HFFc6 (cell line): ENCODE data around the gene ALCAM. TPM values are rescaled to one million over a fixed set of nuclear protein-coding genes. Genes with fewer than 3 reads are reported as not detected.

ENCODE experiments used
- DNase-seq: peaks from one replicate; pipeline ENCODE4 v3.0.0-alpha.2; 2018
- H3K27ac Mint-ChIP-seq: 2 replicates; pipeline ENCODE4 v1.8.0; 2020; ENCODE audit warnings: mild to moderate bottlenecking, mixed read lengths
- H3K27me3 Mint-ChIP-seq: 2 replicates; pipeline ENCODE4 v1.8.0; 2021; ENCODE audit warnings: mild to moderate bottlenecking, moderate library complexity, mixed read lengths; ENCODE audit not compliant: insufficient read depth
- H3K36me3 Mint-ChIP-seq: 2 replicates; pipeline ENCODE4 v1.8.0; 2021; ENCODE audit warnings: low read depth, mixed read lengths
- H3K4me1 Mint-ChIP-seq: 2 replicates; pipeline ENCODE4 v1.8.0; 2020; ENCODE audit warnings: low read depth, mixed read lengths
- H3K4me3 Mint-ChIP-seq: 2 replicates; pipeline ENCODE4 v1.8.0; 2020; ENCODE audit warnings: mild to moderate bottlenecking, moderate library complexity, mixed read lengths
- H3K9me3 Mint-ChIP-seq: 2 replicates; pipeline ENCODE4 v1.8.0; 2020; ENCODE audit warnings: mild to moderate bottlenecking, mixed read lengths
- total RNA-seq, 6 experiments: library from RNA; stranded (reverse); fragmentation: NEBNext Ultra II Directional; extraction: Animal tissue kit (Norgen Biotek cat#: 25700); gene quantifications; 2 replicates in 1 of 6; 3 replicates in 5 of 6; pipeline ENCODE4 v1.2.3, GENCODE V29; 2021
- TF ChIP-seq, protein P1 (sequence below): fragments of 200-600 bp; sonication (generic); IDR thresholded peaks from 2 replicates; pipeline ENCODE4 v1.5.0; 2021; ENCODE audit warnings: antibody characterized with exemption, mild to moderate bottlenecking

Gene ALCAM
- total RNA-seq, 6 experiments from 2014 or later = 307 to 420 (median 361) TPM

DNA sequence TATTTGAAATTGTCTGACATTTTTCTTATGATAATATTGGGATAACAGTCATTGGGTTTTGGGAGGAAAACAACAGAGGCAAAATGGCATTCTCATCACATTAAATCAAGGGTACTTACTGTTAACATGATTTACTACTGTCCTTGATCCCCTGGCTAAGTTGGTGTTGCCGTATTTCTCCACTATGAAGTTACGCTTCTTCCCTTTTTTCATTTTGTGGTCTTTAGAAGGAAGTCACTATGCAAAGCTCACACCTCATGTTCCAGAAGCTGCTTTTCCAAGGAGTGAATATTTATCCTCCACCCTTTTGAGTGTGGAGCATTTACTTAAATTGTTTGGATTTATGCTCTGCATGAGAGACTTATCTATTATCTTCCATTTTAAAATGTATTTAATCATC is 63.7 kb downstream of the ALCAM start:
- Mint-ChIP-seq H3K36me3 (peaks cover 12% of the 10 kb centered on the region; the same call in 1 of the 2 replicates), H3K9me3 (no peaks in the 10 kb centered on the region), H3K4me1 (peaks cover 49% of the 10 kb centered on the region), H3K27me3 (no peaks in the 10 kb centered on the region), H3K27ac (no peak overlapping the region), H3K4me3 (no peak overlapping the region)
- DNase-seq = no peak
- TF ChIP-seq, protein P1, sequence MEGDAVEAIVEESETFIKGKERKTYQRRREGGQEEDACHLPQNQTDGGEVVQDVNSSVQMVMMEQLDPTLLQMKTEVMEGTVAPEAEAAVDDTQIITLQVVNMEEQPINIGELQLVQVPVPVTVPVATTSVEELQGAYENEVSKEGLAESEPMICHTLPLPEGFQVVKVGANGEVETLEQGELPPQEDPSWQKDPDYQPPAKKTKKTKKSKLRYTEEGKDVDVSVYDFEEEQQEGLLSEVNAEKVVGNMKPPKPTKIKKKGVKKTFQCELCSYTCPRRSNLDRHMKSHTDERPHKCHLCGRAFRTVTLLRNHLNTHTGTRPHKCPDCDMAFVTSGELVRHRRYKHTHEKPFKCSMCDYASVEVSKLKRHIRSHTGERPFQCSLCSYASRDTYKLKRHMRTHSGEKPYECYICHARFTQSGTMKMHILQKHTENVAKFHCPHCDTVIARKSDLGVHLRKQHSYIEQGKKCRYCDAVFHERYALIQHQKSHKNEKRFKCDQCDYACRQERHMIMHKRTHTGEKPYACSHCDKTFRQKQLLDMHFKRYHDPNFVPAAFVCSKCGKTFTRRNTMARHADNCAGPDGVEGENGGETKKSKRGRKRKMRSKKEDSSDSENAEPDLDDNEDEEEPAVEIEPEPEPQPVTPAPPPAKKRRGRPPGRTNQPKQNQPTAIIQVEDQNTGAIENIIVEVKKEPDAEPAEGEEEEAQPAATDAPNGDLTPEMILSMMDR = no peak

DNA sequence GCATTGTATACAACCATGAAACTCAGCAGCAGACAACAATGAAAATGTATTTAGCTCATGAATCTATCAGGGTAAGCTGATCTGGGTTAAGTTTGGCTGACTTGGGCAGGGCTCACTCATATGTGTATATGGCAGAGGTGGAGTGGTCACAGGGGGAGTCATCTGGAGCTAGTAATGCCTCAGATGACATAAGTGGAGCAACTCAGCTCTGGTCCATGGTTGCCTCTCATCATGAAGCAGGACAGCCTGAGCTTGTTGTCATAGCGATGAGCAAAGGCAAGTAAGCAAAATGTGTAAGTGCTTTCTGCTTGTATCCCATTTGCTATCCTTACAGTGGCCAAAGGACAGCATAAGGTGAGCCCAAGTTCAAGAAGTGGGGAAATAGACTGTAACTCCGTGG is 64.5 kb downstream of the ALCAM start:
- Mint-ChIP-seq H3K9me3 (no peaks in the 10 kb centered on the region), H3K36me3 (peaks cover 17% of the 10 kb centered on the region; the same call in 1 of the 2 replicates), H3K4me3 (no peak overlapping the region), H3K27ac (peak overlapping the region; percentile 19; the same call in 1 of the 2 replicates), H3K4me1 (peaks cover 49% of the 10 kb centered on the region), H3K27me3 (no peaks in the 10 kb centered on the region)
- no peak for DNase-seq
- TF ChIP-seq, protein P1 = no peak

DNA sequence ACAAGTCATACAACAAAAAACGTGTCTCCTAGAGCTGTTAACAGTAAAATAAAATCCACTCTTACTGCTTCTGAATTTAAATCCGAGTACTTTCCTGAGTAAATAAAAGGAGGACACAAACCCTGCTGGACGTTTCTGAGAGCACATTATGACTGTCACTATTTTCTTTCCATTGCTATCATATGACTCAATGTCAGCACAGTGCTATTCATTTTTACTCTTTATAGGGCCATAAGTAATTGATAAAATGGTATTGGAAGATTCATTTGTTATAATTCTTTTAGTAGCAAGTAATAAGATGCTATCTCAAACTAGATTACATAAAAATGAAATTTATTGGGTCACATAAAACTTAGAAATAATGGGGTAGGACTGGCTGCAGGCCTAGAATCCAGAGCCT is 68.6 kb downstream of the ALCAM start:
- Mint-ChIP-seq H3K4me1 (peaks cover 59% of the 10 kb centered on the region), H3K4me3 (no peak overlapping the region), H3K36me3 (peaks cover 36% of the 10 kb centered on the region), H3K27ac (no peak overlapping the region), H3K9me3 (no peaks in the 10 kb centered on the region), H3K27me3 (peaks cover 2% of the 10 kb centered on the region)
- DNase-seq = no peak
- TF ChIP-seq, protein P1 = no peak

DNA sequence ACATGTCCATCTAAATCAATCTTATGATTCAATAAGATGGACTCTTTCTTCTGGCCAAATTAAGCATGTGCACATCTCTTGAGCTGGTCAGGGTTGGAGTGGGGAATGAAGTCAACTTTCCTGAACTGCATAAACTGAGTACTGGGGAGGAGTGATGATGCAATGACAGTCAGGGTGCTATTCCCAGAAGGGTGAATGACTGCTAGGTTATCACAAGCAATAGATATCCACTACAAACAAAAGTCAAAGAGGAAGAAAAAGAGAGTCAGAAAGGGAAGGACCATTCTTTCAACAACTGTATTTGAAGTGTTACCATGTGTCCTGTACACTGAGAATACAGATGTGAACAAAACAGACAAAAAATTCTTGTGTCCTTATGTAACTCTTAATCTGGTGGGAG is 70.0 kb downstream of the ALCAM start:
- TF ChIP-seq, protein P1 = no peak
- peaks cover 2% of the 10 kb centered on the region for H3K27me3 Mint-ChIP-seq
- H3K9me3 Mint-ChIP-seq = no peaks in the 10 kb centered on the region
- peak overlapping the region; percentile 13 for H3K27ac Mint-ChIP-seq
- peaks cover 37% of the 10 kb centered on the region for H3K36me3 Mint-ChIP-seq
- no peak overlapping the region; the same call in 1 of the 2 replicates for H3K4me3 Mint-ChIP-seq
- H3K4me1 Mint-ChIP-seq = peaks cover 65% of the 10 kb centered on the region
- no peak for DNase-seq

DNA sequence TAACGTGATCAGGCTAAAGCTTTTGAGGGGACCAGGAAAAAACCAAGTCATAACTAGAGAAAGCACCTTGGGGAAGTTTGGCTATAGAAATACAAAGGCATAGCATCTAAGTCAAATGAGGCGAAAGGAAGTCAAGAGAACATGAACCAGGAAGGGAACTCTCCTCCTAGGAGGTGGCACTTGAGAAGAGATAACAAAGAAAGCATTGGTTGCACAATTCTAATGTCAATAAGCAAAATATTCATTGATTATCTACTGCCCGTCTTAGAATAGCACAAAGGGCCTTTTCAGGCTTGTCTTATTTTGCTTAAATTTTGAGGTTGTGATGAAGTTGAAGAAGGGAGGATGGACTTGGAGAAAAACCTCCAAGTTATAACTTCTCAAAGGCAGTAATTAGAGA is 73.4 kb downstream of the ALCAM start:
- Mint-ChIP-seq H3K9me3 (no peaks in the 10 kb centered on the region), H3K4me3 (no peak overlapping the region; the same call in 1 of the 2 replicates), H3K4me1 (peaks cover 73% of the 10 kb centered on the region), H3K27me3 (peaks cover 3% of the 10 kb centered on the region), H3K27ac (peak overlapping the region; percentile 7; the same call in 1 of the 2 replicates), H3K36me3 (peaks cover 49% of the 10 kb centered on the region)
- DNase-seq = no peak
- TF ChIP-seq, protein P1 = no peak
